ENCODE results near the gene KLHL22.
A peak's percentile ranks its signal among the peaks of the same experiment; 100 is the strongest.
"Not testable (repeated sequence)": the region's sequence is repeated elsewhere in the genome, so short reads cannot be mapped to it uniquely, and the experiment has no call there.

Gene KLHL22

GRCh38 chr22:20430720-20431510 is 64.7 kb downstream of the KLHL22 start:
- peak; percentile 54 for DNase-seq

DNA sequence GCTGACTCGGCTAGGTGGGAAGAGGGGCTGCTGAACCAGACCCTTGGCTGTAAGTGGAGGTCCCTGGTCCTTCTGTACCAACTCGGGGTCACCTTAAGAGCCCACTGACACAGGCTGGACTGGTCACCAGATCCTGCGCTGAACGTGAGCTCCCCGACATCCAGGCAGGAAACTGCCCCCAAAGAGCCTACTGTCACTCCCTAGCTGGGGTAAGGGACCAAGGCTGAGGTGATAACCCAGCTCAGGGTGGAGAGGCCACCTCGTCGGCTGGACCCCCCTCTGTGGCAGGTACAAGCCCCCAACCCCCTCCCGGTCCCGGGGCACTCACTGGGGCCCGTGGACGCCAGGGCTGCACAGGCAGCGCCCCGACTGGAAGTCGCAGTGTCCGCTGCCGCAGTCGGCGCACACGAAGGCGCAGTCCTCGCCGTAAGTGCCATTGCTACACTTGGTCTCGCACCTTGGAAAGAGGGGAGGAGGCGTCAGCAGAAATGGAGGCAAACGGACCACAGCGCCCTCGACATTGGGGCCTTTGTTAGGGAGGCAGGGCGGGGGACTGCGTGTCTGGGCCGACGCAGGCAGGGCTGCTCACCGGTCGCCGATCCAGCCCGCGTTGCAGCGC is 65.4 kb downstream of the KLHL22 start:
- DNase-seq: no peak

DNA sequence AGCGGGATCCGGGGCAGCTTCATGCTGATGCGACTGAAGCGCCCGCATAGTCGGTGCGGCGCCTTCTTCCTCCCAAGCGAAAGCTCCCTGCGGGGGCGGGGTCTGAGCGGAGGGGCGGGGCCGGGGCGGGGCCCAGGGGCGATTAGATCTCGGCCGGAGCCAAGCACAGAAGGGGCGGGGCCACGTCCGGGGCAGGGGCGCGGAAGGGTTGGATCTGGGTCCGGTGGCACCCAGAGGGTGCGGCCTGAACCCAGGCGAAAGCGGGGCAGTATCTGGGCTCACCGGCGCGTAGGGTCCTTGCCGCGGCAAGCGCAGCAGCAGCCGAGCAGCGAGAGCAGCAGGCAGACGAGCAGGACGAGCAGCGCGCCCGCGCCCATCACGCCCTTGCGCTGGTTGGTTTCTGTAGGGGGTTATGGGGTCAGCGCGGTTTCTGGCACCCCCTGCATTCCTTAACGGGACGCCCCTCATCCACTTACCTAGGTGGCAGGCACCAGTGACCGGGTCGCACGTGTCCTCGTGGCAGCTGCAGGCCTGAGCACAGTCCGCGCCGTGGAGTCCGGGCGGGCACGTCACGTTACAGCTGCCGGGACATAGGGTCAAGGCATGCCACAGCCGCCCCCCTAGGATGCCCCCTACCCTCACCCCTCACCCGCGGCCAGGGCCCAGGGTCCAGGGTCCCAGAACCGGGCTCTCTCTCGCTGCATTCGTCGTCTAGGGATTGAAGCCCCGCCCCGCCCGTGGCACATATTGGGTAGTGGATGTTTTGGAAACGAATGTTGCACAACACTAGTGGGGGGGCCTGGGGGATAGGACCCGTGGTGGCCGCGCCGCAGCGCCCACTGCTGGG is 66.1 kb downstream of the KLHL22 start:
- DNase-seq: peak; percentile 74

GRCh38 chr22:20428496-20429253 is 66.9 kb downstream of the KLHL22 start:
- no peak for DNase-seq

GRCh38 chr22:20427945-20428417 is 67.6 kb downstream of the KLHL22 start:
- DNase-seq: no peak

DNA sequence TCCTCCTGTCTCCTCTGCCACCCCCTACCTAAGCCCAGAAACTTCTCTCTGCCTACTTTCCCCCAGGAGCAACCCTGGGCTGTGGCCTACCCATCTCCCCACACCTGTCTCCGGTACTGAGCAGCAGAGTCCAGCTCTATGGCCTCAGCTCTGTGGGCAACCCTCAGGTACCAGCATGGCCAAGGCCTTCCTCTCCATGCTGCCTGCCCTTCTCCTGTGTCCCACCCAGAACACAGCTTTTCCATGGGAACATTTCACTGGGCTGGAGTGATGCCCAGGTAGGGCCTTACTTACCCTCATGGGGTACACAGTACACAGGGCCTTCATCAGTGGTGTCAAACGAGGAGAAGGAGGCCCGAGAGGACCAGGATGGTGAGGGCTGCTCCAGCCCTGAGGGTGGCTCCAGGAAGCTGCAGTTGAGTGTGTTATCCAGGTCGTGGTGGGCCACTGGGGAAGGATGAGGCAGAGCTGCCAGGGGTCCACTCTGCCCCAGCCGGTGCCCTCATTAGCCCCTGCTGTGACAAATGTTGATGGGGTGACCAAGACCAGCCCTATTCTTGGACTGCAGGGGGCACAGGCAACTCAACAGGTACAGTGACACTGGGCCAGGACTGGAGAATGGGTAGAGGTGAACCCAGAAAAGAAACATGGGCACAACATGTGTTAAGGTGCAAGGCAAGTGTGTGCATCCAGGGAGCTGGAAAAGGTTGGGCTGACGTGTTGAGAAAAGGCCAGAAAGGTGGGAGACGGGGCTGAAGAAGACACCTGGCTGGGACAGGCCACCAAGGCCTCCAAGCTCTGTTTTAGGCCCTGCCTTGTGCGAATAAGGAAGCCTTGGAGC is 68.3 kb downstream of the KLHL22 start:
- DNase-seq: no peak

DNA sequence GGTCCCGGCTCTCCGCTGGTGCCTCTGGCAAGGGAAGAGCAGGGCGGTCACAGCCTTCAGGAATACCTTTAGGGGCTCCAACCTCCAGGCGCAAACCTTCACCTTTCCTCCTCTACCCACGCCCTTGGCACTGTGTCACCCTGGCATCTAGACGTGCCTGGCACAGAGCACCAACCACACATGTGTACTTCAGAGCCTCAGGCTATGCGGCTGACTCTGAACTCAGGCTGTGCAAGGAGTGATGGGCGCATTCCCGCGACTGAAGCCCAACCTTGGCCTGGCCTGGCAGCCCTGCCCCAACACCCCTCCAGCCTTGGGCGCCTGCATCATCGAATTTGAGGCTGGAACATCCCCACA is 69.4 kb downstream of the KLHL22 start:
- DNase-seq: no peak

GRCh38 chr22:20425566-20426258 is 69.9 kb downstream of the KLHL22 start:
- DNase-seq: no peak

- no peak for DNase-seq
These were observed 70.5 kb downstream of the KLHL22 start for GRCh38 chr22:20424932-20425565.

DNA sequence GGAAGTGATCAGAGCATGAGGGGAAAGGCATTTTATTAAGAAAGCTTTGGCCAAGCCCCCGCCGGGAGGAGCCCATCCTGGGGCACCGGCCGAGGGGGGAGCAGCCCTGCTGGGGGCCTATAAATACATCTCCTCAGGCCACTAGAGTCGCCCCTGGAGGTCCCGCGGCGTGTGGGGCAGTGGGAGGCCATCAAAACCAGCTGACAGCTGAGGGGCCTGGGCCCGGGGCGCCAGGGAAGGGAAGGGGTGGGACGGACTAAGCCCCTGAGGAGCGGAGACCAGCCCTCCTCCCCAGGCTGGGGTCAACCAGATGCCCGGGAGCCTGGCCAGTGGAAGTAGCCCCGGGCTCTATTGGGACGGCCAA is 71.0 kb downstream of the KLHL22 start:
- no peak for DNase-seq

- no peak for DNase-seq
These were observed 71.6 kb downstream of the KLHL22 start for GRCh38 chr22:20423906-20424551.

DNA sequence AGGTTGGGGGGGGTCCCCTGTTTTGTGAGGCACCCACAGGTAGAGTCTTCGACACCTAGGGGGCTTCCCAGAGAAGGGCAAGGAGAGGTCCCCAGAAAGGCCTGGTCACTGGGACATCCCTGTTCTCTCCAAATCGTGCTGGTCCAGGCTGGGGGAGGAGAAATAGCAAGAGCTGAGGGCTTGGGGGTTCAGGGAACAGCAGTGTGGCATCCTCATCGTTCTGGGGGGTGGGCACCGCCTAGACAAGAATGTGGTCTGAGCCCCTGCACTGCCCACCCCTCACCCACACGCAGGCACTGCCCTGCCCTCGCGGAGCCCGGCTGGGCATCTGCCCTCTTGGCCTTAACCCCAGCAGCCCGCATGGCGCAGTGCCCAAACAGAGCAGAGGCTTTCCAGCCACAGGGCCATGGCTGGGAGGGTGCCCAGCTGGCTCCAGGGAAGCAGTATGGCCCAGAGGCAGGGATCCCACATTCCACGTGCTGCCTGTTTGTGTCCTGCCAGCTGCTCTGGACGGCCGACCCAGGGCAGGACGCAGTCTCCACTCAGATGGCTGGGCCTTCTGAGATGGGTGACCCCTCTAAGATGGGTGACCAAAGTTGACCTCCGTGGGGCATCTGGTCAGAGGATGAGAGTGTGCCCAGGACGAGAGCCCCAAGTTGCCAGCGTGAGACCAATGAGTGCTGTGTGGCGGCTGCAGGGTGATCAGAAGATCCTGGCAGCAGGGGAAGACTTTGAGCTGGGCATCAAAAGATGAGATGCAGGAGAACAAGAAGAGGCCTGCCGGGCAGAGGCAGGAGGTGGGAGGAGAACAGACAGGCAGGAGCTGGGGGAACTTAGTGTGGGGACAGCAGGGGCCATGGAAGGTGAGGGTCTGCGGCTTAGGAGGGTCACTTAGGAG is 72.3 kb downstream of the KLHL22 start:
- no peak for DNase-seq

- DNase-seq: no peak
These were observed 73.2 kb downstream of the KLHL22 start for GRCh38 chr22:20422271-20423007.

DNA sequence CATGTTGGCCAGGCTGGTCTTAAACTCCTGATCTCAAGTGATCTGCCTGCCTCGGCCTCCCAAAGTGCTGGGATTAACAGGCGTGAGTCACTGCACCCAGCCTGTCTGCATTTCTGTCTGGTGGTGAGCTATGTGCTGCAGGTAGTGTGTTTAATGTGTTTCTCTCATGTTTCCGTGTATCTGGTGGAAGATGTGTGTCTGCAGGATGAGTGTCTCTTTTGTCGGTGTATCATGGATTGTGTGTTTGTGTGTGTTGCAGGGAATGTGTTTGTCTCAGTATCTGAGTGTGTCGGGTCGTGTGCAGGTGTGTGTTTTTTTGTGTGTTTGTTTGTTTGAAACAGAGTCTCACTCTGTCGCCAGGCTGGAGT is 74.1 kb downstream of the KLHL22 start:
- no peak for DNase-seq

- no peak for DNase-seq
These were observed 75.3 kb downstream of the KLHL22 start for GRCh38 chr22:20420157-20420842.

GRCh38 chr22:20419664-20419951 is 76.0 kb downstream of the KLHL22 start:
- DNase-seq: no peak

DNA sequence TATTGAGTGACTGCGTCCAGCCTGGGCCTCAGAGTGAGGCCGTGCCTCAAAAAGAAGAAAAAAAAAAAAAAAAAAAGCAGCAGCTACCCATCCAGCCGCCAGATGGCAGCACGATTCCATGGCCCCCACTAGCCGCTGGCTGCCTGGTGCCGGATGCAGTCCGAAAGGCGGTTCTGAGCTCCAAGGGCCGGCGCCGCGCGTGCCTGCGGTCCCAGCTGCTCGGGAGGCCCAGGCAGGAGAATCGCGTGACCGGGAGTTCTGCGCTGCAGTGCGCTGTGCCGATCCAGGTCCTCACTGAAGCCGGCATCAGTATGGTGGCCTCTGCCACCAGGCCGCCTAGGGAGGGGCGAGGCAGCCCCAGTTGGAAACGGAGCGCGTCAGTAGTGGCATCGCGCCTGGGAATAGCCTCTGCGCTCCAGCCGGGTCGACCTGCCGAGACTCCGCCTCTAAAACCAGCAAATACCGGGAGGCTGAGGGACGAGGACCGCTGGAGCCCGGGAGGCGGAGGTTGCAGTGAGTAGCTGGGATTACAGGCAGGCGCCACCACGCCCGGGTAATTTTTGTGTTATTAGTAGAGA is 77.3 kb downstream of the KLHL22 start:
- DNase-seq: peak; percentile 73

- DNase-seq: not testable (repeated sequence)
These were observed 79.9 kb downstream of the KLHL22 start for GRCh38 chr22:20415699-20416098.
